Tibial nerve (tissue), 4 donors: ENCODE measurements around the gene KIAA0040. TPM values are rescaled to one million over a fixed set of nuclear protein-coding genes. Genes with fewer than 3 reads are reported as not detected.

Source experiments
- DNase-seq, 2 donors: peaks; one replicate each; pipeline ENCODE4 v3.0.0-alpha.2; 2019; ENCODE audit warnings: low spot score in 2 of 2
- H3K27ac ChIP-seq, 4 donors: fragments of 200-600 bp; sonication (generic) in 3 of 4; one replicate each; pipeline ENCODE4 v1.5.1; 2017 to 2019; ENCODE audit warnings: mild to moderate bottlenecking in 1 of 4
- H3K27me3 ChIP-seq, 2 donors: fragments of 200-600 bp; sonication (generic) in 1 of 2; one replicate each; pipeline versions ENCODE4 v1.5.1 to v1.6.0; 2017 to 2019
- H3K36me3 ChIP-seq, 3 donors: fragments of 200-600 bp; sonication (generic); one replicate each; pipeline ENCODE4 v1.5.1; 2018 to 2019
- H3K4me1 ChIP-seq, 4 donors: fragments of 200-600 bp; sonication (generic) in 3 of 4; one replicate each; pipeline ENCODE4 v1.5.1; 2017 to 2019
- H3K4me3 ChIP-seq, 4 donors: fragments of 200-600 bp; sonication (generic) in 3 of 4; one replicate each; pipeline ENCODE4 v1.5.1; 2017 to 2019; ENCODE audit warnings: mild to moderate bottlenecking in 1 of 4, moderate library complexity in 1 of 4
- H3K9me3 ChIP-seq, 4 donors: fragments of 200-600 bp; sonication (generic) in 3 of 4; one replicate each; pipeline ENCODE4 v1.5.1; 2017 to 2019
- CTCF ChIP-seq, 5 experiments: fragments of 200-600 bp in 3 of 5; fragments of 450-650 bp in 2 of 5; sonication (generic) in 3 of 5; IDR thresholded peaks; one replicate each; pipeline ENCODE4 v1.5.1; 2016 to 2019; ENCODE audit warnings: antibody characterized with exemption in 5 of 5, mild to moderate bottlenecking in 3 of 5, moderate library complexity in 2 of 5
- EP300 ChIP-seq, 2 donors: sonication (generic); formaldehyde crosslinking; IDR thresholded peaks; one replicate each; pipeline ENCODE4 v1.6.1; 2017; ENCODE audit warnings: antibody characterized with exemption in 2 of 2, mild to moderate bottlenecking in 1 of 2
- POLR2A ChIP-seq, 2 donors: fragments of 450-650 bp; IDR thresholded peaks; one replicate each; pipeline ENCODE4 v1.6.1; 2017; ENCODE audit warnings: antibody characterized with exemption in 2 of 2, mild to moderate bottlenecking in 2 of 2, moderate library complexity in 2 of 2
- WGBS, 2 donors: methylation state at CpG; one replicate each; pipeline ENCODE4 v1.1.5; 2018; 5-methylcytosine and 5-hydroxymethylcytosine counted together
- total RNA-seq, 4 donors: library from RNA; depleted of rRNA; stranded (reverse); fragments of >200 nt; gene quantifications; one replicate each; pipeline ENCODE4 v1.1.0, GENCODE V29; 2016

The KIAA0040 gene
- total RNA-seq, 4 donors from 2014 or later: 16.9 to 28.8 (median 20.3) TPM

GRCh38 chr1:175222296-175222938 is 29.8 kb upstream of the KIAA0040 start:
- H3K4me1 ChIP-seq: peaks cover 0 to 18% (median 4%) of the 10 kb centered on the region in 4 donors
- H3K27me3 ChIP-seq: no peaks in the 10 kb centered on the region
- no peak overlapping the region for H3K4me3 ChIP-seq
- no peaks in the 10 kb centered on the region for H3K36me3 ChIP-seq
- DNase-seq: no peak
- WGBS, 2 donors: 85 to 89% methylated on average over 10 of the region's 10 CpGs
- no peak overlapping the region for H3K27ac ChIP-seq
- TF ChIP-seq EP300 (IDR thresholded peaks at IDR 0.05) (no peak), CTCF (IDR thresholded peaks at IDR 0.05) (no peak), POLR2A (IDR thresholded peaks at IDR 0.05) (no peak)
- no peaks in the 10 kb centered on the region for H3K9me3 ChIP-seq

- H3K27me3 ChIP-seq: no peaks in the 10 kb centered on the region
- TF ChIP-seq CTCF (IDR thresholded peaks at IDR 0.05) (peak in 1 of 5 experiments; percentile 21), POLR2A (IDR thresholded peaks at IDR 0.05) (no peak)
- WGBS, 2 donors: 29 to 43% methylated on average over 10 of the region's 10 CpGs
- H3K27ac ChIP-seq: peak overlapping the region in 1 of 4 donors; percentile 15
- no peak overlapping the region for H3K4me3 ChIP-seq
- H3K36me3 ChIP-seq: no peaks in the 10 kb centered on the region
- no peaks in the 10 kb centered on the region for H3K9me3 ChIP-seq
- H3K4me1 ChIP-seq: peaks cover 0 to 18% (median 4%) of the 10 kb centered on the region in 4 donors
- DNase-seq: no peak
Measured at GRCh38 chr1:175221557-175222175, 29.1 kb upstream of the KIAA0040 start.

- no peaks in the 10 kb centered on the region for H3K9me3 ChIP-seq
- peaks cover 0 to 18% (median 4%) of the 10 kb centered on the region in 4 donors for H3K4me1 ChIP-seq
- H3K36me3 ChIP-seq: no peaks in the 10 kb centered on the region
- no peak overlapping the region for H3K4me3 ChIP-seq
- H3K27ac ChIP-seq: peak overlapping the region in 1 of 4 donors; percentile 15
- no peaks in the 10 kb centered on the region for H3K27me3 ChIP-seq
- 53% methylated on average over 11 of the region's 11 CpGs for WGBS, 2 donors
- no peak for DNase-seq
- TF ChIP-seq POLR2A (IDR thresholded peaks at IDR 0.05) (no peak), CTCF (IDR thresholded peaks at IDR 0.05) (no peak), EP300 (IDR thresholded peaks at IDR 0.05) (no peak)
Measured at GRCh38 chr1:175220853-175221556, 28.4 kb upstream of the KIAA0040 start.

GRCh38 chr1:175219774-175220173 is 27.2 kb upstream of the KIAA0040 start:
- no peak for DNase-seq
- Histone ChIP-seq H3K4me3 (no peak overlapping the region), H3K27me3 (no peaks in the 10 kb centered on the region), H3K9me3 (no peaks in the 10 kb centered on the region), H3K36me3 (no peaks in the 10 kb centered on the region), H3K27ac (no peak overlapping the region), H3K4me1 (peaks cover 0 to 18% (median 4%) of the 10 kb centered on the region in 4 donors)
- no peak for TF ChIP-seq POLR2A (IDR thresholded peaks at IDR 0.05)
- no peak for TF ChIP-seq EP300 (IDR thresholded peaks at IDR 0.05)
- 77 to 82% methylated on average over 2 of the region's 2 CpGs for WGBS, 2 donors

GRCh38 chr1:175218786-175219434 is 26.3 kb upstream of the KIAA0040 start:
- Histone ChIP-seq H3K4me3 (no peak overlapping the region), H3K9me3 (no peaks in the 10 kb centered on the region), H3K27ac (no peak overlapping the region), H3K27me3 (no peaks in the 10 kb centered on the region), H3K36me3 (no peaks in the 10 kb centered on the region), H3K4me1 (peaks cover 0 to 18% (median 4%) of the 10 kb centered on the region in 4 donors)
- no peak for DNase-seq
- WGBS, 2 donors: 52 to 62% methylated on average over 5 of the region's 5 CpGs
- TF ChIP-seq EP300 (IDR thresholded peaks at IDR 0.05) (no peak), CTCF (IDR thresholded peaks at IDR 0.05) (no peak), POLR2A (IDR thresholded peaks at IDR 0.05) (no peak)
